HG03135 (cell line): ENCODE data around the gene TRIM9.
"Not testable (repeated sequence)": the region's sequence is repeated elsewhere in the genome, so short reads cannot be mapped to it uniquely, and the experiment has no call there.

ENCODE experiments used
- ATAC-seq: cut with Tn5 transposase; IDR thresholded peaks from one replicate; pipeline ENCODE4 v1.9.1; 2021; ENCODE audit warnings: mild to moderate bottlenecking, moderate library complexity; ENCODE audit not compliant: unreplicated experiment

The TRIM9 gene

DNA sequence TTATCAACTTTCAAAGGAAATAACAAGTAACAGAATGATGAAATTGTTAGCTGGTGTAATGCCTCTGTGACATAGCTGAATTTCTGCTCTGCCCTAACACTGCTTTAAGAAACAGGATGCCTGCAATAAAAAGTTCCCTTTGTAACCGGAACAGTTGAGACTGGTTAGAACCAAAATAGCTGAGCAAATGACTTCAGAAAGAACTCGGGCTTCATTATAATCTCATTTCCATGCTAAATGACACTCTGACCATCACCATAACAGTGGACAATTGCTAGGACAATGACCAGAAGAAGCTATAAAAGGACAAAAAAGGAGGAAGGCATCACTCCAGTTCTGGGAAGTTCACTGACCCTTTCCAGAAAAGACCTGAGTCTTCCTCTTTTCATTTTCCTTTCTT lies 127.1 kb downstream of the TRIM9 start:
- no peak for ATAC-seq

DNA sequence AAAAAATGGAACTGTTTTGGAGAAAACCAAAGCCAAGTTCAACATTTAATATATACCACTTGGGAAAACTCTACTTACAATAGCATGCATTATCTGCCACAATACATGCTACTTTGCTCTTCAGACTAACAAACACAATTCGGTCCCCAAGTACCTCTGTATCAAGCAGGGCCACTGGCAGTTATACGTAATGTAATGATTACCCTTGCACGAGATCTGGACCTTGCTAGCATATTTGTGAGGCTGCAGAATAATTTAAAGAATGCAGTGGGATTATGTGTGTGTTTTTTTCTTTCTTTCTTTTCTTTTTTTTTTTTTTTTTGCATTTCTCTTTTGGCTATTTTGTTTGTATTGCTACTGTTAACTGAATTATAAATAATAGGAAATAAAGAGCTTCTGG lies 127.8 kb downstream of the TRIM9 start:
- ATAC-seq = no peak

DNA sequence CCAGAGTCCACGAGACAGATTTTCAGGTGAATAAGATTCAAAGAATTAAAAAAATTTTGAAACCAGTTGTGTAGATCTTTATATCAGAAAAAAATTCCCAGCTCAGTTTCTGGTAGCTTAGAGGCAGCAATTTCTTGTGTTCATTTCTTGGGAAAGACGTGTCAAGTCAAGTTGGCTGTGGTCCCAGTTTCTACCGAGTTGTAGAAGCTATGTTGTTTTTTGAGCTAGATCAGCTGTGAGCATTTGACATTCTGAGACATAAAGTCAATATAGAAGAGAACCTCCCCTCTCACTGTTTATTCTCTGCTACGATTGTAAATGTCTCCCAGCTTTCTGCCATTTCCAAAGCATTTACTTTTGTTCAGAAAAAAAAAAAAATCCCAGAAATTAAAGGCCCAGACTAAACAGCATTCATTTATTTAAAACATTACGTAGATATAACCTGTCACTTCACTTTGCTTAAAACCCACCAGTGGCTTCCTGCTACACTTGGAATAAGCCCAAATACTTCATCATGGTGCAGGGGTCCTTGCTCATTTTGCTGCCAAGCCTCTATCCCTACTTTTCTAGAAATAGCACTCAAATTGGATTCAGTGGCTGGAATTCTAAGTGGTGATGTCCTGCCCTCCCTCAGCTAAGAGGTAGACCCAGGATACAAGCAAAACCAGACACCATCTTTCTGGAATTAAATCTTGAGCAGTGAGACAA lies 130.1 kb downstream of the TRIM9 start:
- no peak for ATAC-seq

- ATAC-seq = no peak
Measured at GRCh38 chr14:50963919-50964318, 131.0 kb downstream of the TRIM9 start.

GRCh38 chr14:50961605-50962221 lies 133.2 kb downstream of the TRIM9 start:
- no peak for ATAC-seq

DNA sequence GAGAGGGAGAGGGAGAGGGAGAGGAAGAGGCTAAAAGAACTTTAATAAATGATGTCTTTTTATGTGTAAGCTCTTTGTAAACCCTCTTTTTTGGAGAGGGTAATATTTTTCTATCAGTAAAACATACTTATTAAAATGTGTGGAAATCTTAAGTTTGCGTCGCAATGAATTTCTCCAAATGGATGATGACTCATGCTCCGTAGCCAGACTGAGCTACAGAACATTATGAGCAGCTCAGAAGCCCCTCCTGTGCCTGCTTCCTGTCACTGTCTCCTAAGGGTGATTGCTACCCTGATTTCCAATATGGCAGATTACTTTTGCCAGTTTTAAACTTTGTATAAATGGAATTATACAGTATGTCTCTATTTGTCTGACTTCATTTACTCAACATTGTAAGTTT lies 137.6 kb downstream of the TRIM9 start:
- no peak for ATAC-seq

GRCh38 chr14:50956421-50956820 lies 138.5 kb downstream of the TRIM9 start:
- ATAC-seq = not testable (repeated sequence)

- ATAC-seq = no peak
Measured at GRCh38 chr14:50955373-50956043, 139.4 kb downstream of the TRIM9 start.

GRCh38 chr14:50954811-50955372 lies 140.0 kb downstream of the TRIM9 start:
- ATAC-seq = no peak

GRCh38 chr14:50953502-50953901 lies 141.4 kb downstream of the TRIM9 start:
- ATAC-seq = no peak

DNA sequence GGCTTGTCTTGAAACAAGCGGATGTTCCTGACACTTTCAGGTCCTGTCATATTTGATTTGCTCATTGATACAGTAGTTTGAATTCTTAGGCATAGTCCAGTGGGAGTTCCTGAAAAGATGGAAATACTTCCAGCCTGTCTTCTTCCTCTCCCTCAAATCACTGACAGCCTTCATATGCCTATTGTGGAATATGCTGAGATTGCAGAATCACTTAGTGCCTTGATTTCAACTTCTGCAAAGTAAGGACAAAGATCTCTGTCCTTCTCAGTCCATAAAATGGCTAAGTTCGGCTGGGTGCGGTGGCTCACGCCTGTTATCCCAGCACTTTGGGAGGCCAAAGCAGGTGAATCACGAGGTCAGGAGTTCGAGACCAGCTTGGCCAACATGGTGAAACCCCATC lies 143.9 kb downstream of the TRIM9 start:
- ATAC-seq = no peak

- no peak for ATAC-seq
Measured at GRCh38 chr14:50948205-50948604, 146.7 kb downstream of the TRIM9 start.

- no peak for ATAC-seq
Measured at GRCh38 chr14:50947446-50947845, 147.5 kb downstream of the TRIM9 start.

- no peak for ATAC-seq
Measured at GRCh38 chr14:50946234-50946935, 148.5 kb downstream of the TRIM9 start.

GRCh38 chr14:50944647-50945413 lies 150.1 kb downstream of the TRIM9 start:
- ATAC-seq = no peak

GRCh38 chr14:50943943-50944646 lies 150.8 kb downstream of the TRIM9 start, which contains the start of gene PYGL:
PYGL (minus strand) TSS chr14:50944483; CDS start chr14:50944403, 80 bp downstream.
- no peak for ATAC-seq

DNA sequence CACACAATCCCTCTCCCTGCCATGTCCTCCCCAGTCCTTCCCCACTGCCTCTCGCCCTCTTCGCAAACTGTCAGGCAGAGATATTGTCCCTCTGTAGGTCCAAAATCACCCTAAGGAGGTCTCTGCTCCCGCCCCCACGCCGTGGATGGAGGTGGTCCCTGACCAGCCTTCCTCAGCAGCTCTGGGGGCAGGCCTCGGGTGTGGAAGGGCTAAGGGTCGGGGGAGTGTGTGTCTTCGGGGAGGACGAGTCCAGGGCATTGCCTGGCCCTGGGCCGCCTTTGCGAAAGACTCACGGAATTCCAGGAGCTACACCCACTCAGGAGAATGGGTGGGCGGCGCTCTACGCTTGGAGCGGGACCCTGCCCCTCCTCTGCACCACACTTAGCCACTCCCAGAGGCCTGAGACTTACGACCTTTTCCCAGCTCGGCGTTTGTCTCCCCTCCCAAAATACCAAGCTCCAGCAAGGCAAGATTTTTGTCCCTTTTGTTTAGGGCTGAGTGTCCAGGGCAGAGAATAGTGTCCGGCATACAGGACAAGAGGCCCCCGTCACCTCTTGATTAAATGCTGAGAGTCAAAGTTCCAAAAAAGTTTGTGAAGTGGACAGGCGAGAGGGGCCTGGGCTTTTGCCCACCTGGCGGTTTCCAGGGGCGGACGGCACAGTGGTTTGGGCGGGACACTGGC lies 151.5 kb downstream of the TRIM9 start:
- no peak for ATAC-seq

DNA sequence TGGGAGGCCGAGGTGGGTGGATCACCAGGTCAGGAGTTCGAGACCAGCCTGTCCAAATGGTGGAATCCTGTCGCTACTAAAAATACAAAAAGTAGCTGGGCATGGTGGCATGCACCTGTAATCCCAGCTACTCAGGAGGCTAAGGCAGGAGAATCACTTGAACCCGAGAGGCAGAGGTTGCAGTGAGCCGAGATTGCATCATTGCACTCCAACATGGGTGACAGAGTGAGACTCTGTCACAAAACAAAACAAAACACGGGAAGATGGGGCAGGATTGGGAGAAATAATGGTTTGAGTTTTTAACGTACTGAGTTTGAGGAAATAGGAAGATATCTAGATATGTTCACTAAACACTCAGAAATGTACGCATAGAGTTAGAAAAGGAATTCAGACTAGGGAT lies 153.3 kb downstream of the TRIM9 start:
- not testable (repeated sequence) for ATAC-seq

DNA sequence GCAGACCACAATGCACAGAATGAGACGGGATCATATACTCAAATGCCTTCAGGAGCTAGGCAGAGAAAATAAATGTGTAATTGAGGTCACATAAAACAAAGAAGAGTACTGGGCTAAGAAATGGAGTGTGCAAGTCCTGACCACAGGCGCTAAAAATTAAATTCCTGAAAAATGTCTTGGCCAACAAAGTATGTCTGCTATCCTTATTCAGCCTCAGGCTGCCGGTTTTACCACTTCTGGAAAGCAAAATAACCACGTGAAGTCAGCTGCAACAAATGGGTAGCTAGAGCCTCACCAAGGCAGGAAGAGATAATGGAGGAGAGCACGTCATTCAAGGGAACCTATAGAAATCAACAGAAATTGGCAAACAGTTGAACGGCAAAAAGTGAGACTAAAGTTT lies 153.8 kb downstream of the TRIM9 start:
- ATAC-seq = no peak
